ENCODE data around the gene DDX54.

- no peak for TF ChIP-seq CTCF (IDR thresholded peaks at IDR 0.05)
- no peak for TF ChIP-seq POLR2A (IDR thresholded peaks at IDR 0.05)
- TF ChIP-seq POLR2AphosphoS5 (IDR thresholded peaks at IDR 0.05), result no peak
- no peak for TF ChIP-seq EP300 (IDR thresholded peaks at IDR 0.05)
Measured at GRCh38 chr12:113118142-113118541, 67.1 kb downstream of the DDX54 start.

All from sigmoid colon (tissue), 4 donors.